Kidney (tissue), 14 donors: ENCODE results near the gene PIGO. TPM values are rescaled to one million over a fixed set of nuclear protein-coding genes. Genes with fewer than 3 reads are reported as not detected.

Experiments used
- DNase-seq, 5 donors: peaks; one replicate each; pipeline ENCODE4 v3.0.0-alpha.2; 2013 to 2020
- FAIRE-seq: peaks from 2 replicates; lab custom pipeline; 2012; peaks lifted over from hg19 to GRCh38; lab: Jason Lieb, UNC
- H3K27ac ChIP-seq, 2 donors: one replicate each; pipeline ENCODE4 v1.7.0; 2013; ENCODE audit warnings: low read depth in 2 of 2, low read length in 2 of 2, inconsistent platforms in 1 of 2
- H3K27me3 ChIP-seq: one replicate; pipeline ENCODE4 v1.7.1; 2013; ENCODE audit warnings: low read length, inconsistent platforms; ENCODE audit not compliant: control insufficient read depth, insufficient read depth
- H3K36me3 ChIP-seq, 3 donors: one replicate each; pipeline versions ENCODE4 v1.7.0 to v1.7.1; 2013; ENCODE audit warnings: low read length in 3 of 3, control low read depth in 1 of 3, inconsistent platforms in 1 of 3; ENCODE audit not compliant: insufficient read depth in 3 of 3, control insufficient read depth in 2 of 3
- H3K4me1 ChIP-seq, 3 donors: one replicate each; pipeline versions ENCODE4 v1.7.0 to v1.7.1; 2013; ENCODE audit warnings: low read length in 3 of 3, inconsistent platforms in 1 of 3, low read depth in 1 of 3; ENCODE audit not compliant: control insufficient read depth in 2 of 3, insufficient read depth in 2 of 3
- H3K4me3 ChIP-seq, 3 donors: one replicate each; pipeline versions ENCODE4 v1.7.0 to v1.8.1; 2013; ENCODE audit warnings: low read length in 3 of 3, control low read depth in 1 of 3, inconsistent platforms in 1 of 3
- H3K9ac ChIP-seq, 3 donors: one replicate each; pipeline versions ENCODE4 v1.7.0 to v1.7.1; 2013; ENCODE audit warnings: low read length in 3 of 3, control low read depth in 1 of 3, inconsistent platforms in 1 of 3
- H3K9me3 ChIP-seq, 3 donors: one replicate each; pipeline versions ENCODE4 v1.7.0 to v1.7.1; 2013; ENCODE audit warnings: low read length in 3 of 3, control low read depth in 1 of 3, inconsistent platforms in 1 of 3; ENCODE audit not compliant: control insufficient read depth in 2 of 3, insufficient read depth in 1 of 3
- intact Hi-C: fragments of 100-400 bp; cut with DNase I; formaldehyde crosslinking; loops from one replicate; pipeline ENCODE4 v1.11.1; 2022
- polyA plus RNA-seq: library from polyadenylated mRNA; stranded (reverse); fragments of 350-450 nt; fragmentation: Illumina TruSeq; extraction: RNeasy Lipid Tissue Mini Kit (QIAGEN cat#74804); gene quantifications from one replicate; pipeline ENCODE4 v1.2.3, GENCODE V29; 2014; ENCODE audit warnings: low read depth, low replicate concordance; ENCODE audit not compliant: insufficient read depth
- total RNA-seq: library from RNA; stranded (reverse); fragmentation: NEBNext Ultra II Directional; extraction: Animal tissue kit (Norgen Biotek cat#: 25700); gene quantifications from one replicate; pipeline ENCODE4 v1.2.1, GENCODE V29; 2021
- TF ChIP-seq, protein P1 (sequence below): IDR thresholded peaks from 3 replicates; pipeline ENCODE4 v1.5.1; 2012; ENCODE audit warnings: mild to moderate bottlenecking, moderate library complexity, borderline replicate concordance; ENCODE audit not compliant: insufficient read depth; ENCODE audit errors: extremely low read depth
- donor health status: control.
- donor health status: control.
- donor health status: control.
- donor health status: control.
- donor health status: control.
- donor health status: DM: yes; HTN: yes; CAD: no.
- donor health status: Normal renal cell carcinoma (clear cell type).

The PIGO gene
- total and polyA plus RNA-seq, 2 donors from 2014 or later = 28.1 to 34.9 TPM

GRCh38 chr9:35097573-35097972 lies 1.2 kb upstream of the PIGO start:
- intact Hi-C loops = no loop called here
- no peaks in the 10 kb centered on the region for H3K9me3 ChIP-seq
- no peak overlapping the region for H3K4me3 ChIP-seq
- H3K9ac ChIP-seq = no peak overlapping the region
- TF ChIP-seq, protein P1, sequence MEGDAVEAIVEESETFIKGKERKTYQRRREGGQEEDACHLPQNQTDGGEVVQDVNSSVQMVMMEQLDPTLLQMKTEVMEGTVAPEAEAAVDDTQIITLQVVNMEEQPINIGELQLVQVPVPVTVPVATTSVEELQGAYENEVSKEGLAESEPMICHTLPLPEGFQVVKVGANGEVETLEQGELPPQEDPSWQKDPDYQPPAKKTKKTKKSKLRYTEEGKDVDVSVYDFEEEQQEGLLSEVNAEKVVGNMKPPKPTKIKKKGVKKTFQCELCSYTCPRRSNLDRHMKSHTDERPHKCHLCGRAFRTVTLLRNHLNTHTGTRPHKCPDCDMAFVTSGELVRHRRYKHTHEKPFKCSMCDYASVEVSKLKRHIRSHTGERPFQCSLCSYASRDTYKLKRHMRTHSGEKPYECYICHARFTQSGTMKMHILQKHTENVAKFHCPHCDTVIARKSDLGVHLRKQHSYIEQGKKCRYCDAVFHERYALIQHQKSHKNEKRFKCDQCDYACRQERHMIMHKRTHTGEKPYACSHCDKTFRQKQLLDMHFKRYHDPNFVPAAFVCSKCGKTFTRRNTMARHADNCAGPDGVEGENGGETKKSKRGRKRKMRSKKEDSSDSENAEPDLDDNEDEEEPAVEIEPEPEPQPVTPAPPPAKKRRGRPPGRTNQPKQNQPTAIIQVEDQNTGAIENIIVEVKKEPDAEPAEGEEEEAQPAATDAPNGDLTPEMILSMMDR = no peak
- DNase-seq (no peak), FAIRE-seq (no peak)
- peaks cover 6 to 16% (median 7%) of the 10 kb centered on the region in 3 donors for H3K4me1 ChIP-seq
- peaks cover 7 to 27% (median 14%) of the 10 kb centered on the region in 3 donors for H3K36me3 ChIP-seq
- H3K27me3 ChIP-seq = no peaks in the 10 kb centered on the region
- H3K27ac ChIP-seq = no peak overlapping the region

- FAIRE-seq = no peak
- intact Hi-C loops = no loop called here
- Histone ChIP-seq H3K4me3 (no peak overlapping the region), H3K9ac (no peak overlapping the region), H3K9me3 (no peaks in the 10 kb centered on the region), H3K27ac (no peak overlapping the region), H3K27me3 (no peaks in the 10 kb centered on the region), H3K4me1 (peaks cover 0 to 3% (median 0%) of the 10 kb centered on the region in 3 donors), H3K36me3 (peaks cover 3 to 46% (median 37%) of the 10 kb centered on the region in 3 donors)
- no peak for DNase-seq
- TF ChIP-seq, protein P1 = no peak
Measured at GRCh38 chr9:35091536-35091935, 4.9 kb downstream of the PIGO start.

GRCh38 chr9:35089434-35089833 lies 7.0 kb downstream of the PIGO start:
- no peak for DNase-seq
- no peak overlapping the region for H3K4me3 ChIP-seq
- H3K27ac ChIP-seq = no peak overlapping the region
- intact Hi-C loops = no loop called here
- H3K9me3 ChIP-seq = no peaks in the 10 kb centered on the region
- FAIRE-seq = no peak
- no peaks in the 10 kb centered on the region for H3K4me1 ChIP-seq
- no peaks in the 10 kb centered on the region for H3K27me3 ChIP-seq
- TF ChIP-seq, protein P1 = no peak
- peaks cover 3 to 46% (median 37%) of the 10 kb centered on the region in 3 donors for H3K36me3 ChIP-seq
- no peak overlapping the region for H3K9ac ChIP-seq

- H3K9me3 ChIP-seq = no peaks in the 10 kb centered on the region
- intact Hi-C loops = no loop called here
- DNase-seq = no peak
- H3K36me3 ChIP-seq = peaks cover 3 to 18% (median 15%) of the 10 kb centered on the region in 3 donors
- TF ChIP-seq, protein P1 = no peak
- H3K4me3 ChIP-seq = no peak overlapping the region
- H3K27me3 ChIP-seq = no peaks in the 10 kb centered on the region
- H3K27ac ChIP-seq = no peak overlapping the region
- no peak for FAIRE-seq
- no peaks in the 10 kb centered on the region for H3K4me1 ChIP-seq
- no peak overlapping the region for H3K9ac ChIP-seq
Measured at GRCh38 chr9:35085078-35085477, 11.3 kb downstream of the PIGO start.
